Measurements from ENCODE around the gene ARGLU1.

DNA sequence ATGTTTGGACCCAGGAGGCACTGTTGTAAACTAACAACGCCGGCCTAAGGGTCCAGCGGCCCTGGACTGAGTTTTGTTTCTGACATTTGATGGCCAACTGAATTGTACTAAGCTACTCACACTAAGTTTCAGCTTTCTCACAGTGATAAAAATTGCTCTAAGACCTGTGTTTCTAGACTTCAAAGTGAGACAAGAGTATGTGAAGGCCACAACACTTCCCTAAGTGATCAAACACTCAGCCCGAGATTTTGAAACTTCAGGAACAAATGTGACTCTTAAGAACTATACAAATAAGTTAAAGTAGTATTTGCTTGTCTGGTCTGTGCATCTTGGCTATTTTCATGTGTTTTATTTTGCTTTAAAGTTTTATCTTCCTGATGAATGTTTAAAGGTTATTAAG, 62.6 kb downstream of the ARGLU1 start:
- TF ChIP-seq, protein P1, sequence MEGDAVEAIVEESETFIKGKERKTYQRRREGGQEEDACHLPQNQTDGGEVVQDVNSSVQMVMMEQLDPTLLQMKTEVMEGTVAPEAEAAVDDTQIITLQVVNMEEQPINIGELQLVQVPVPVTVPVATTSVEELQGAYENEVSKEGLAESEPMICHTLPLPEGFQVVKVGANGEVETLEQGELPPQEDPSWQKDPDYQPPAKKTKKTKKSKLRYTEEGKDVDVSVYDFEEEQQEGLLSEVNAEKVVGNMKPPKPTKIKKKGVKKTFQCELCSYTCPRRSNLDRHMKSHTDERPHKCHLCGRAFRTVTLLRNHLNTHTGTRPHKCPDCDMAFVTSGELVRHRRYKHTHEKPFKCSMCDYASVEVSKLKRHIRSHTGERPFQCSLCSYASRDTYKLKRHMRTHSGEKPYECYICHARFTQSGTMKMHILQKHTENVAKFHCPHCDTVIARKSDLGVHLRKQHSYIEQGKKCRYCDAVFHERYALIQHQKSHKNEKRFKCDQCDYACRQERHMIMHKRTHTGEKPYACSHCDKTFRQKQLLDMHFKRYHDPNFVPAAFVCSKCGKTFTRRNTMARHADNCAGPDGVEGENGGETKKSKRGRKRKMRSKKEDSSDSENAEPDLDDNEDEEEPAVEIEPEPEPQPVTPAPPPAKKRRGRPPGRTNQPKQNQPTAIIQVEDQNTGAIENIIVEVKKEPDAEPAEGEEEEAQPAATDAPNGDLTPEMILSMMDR (IDR thresholded peaks at IDR 0.05) = no peak
- no peak for TF ChIP-seq ZFX (IDR thresholded peaks at IDR 0.05; ENCODE audit: borderline replicate concordance)

Data from 22Rv1 (cell line).